ENCODE results near the gene IL1F10. TPM values are rescaled to one million over a fixed set of nuclear protein-coding genes. Genes with fewer than 3 reads are reported as not detected.

Gene IL1F10
- total and polyA plus RNA-seq, 10 of the 15 experiments (the other 5 are each of a cell fraction or from before 2014, with no cell fraction given), result not detected

DNA sequence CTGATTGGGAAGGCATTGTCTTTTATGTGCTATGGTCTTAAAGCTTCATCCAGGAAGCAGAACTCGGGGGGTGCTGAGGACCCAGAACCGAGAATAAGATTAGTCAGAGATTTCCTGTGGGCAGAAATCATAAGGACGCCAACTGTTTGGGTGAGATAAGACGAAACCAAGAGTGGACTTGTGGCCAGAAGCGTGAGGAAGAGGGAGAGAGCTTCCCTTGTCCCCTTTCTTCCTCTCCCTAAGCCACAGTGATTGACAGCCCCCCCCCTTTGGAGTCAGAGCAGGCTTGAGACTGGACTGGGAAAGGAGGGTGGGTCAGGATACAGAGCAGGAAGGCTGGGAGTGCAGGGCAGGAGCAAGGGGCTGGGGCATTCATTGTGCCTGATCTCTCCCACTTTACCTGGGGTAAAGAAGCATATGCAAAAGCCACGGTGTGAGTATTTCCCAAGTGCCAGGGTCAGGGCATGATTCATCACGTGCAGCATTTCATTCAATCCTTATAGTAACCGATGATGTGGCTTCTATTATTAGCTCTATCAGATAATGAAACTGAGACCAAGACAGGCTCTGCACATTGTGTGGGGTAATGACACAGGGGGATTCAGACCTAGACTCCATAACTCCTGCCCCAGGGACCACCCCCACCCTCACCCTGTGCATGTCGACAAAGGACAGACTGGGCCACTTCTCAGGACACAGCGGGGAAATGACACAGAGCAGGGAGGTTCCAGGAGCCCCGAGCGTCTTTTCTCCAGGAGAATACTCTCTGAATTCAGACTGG is 56.6 kb downstream of the IL1F10 start:
- peak; percentile 78 for ATAC-seq
- CTCF ChIA-PET, result interaction anchor here (1.2 to 4.2 kb wide), 2 partner anchors 13 to 48 kb away, joined by 3 to 28 read pairs; no protein-coding TSS in a partner anchor
- intact Hi-C loops (cut with micrococcal nuclease; ENCODE audit: unreplicated experiment), result no loop called here
- no TSS peak for BruUV-seq (replicated peaks)
- peaks cover 11% of the 10 kb centered on the region for H3K4me1 ChIP-seq (ENCODE audit: control insufficient read depth, insufficient read depth, low read length)
- H3K4me2 ChIP-seq (ENCODE audit: control insufficient read depth, insufficient read depth), result peak overlapping the region; percentile 84
- no peaks in the 10 kb centered on the region for H3K9me3 ChIP-seq (replicated peaks; ENCODE audit: control insufficient read depth, insufficient read depth, low read length)
- H3K27ac ChIP-seq (ENCODE audit: control insufficient read depth, insufficient read depth), result peak overlapping the region; percentile 6; the same call in 1 of the 2 replicates
- peak overlapping the region; percentile 16; the same call in 1 of the 2 replicates for H2AFZ ChIP-seq (ENCODE audit: control insufficient read depth, low read depth, low read length)
- H3K79me2 ChIP-seq (ENCODE audit: control insufficient read depth, insufficient read depth, low read length), result no peaks in the 10 kb centered on the region
- POLR2A ChIA-PET, result interaction anchor here (1.2 kb wide), 1 partner anchor 14 kb away, joined by 3 read pairs; no protein-coding TSS in a partner anchor
- in situ Hi-C loops (cut with MboI), result no loop called here
- H3K9ac ChIP-seq (ENCODE audit: control insufficient read depth, insufficient read depth, low read length), result no peak overlapping the region
- H3K36me3 ChIP-seq (ENCODE audit: control insufficient read depth in 2 of 2, insufficient read depth in 2 of 2, low read length in 1 of 2), result no peaks in the 10 kb centered on the region
- WGBS (ENCODE audit: insufficient coverage, insufficient replicate concordance, low lambda C conversion rate, missing lambda C conversion rate), result 14% methylated on average over 12 of the region's 12 CpGs
- H3K4me3 ChIP-seq, result peak overlapping the region; percentile 9; the same call in 1 of the 2 replicates
- FAIRE-seq, result no peak
- DNase-seq (ENCODE audit: low read depth, low spot score), result peak; percentile 38
- no peaks in the 10 kb centered on the region for H3K27me3 ChIP-seq (replicated peaks in 1 of 2; ENCODE audit: control insufficient read depth in 2 of 2, insufficient read depth in 2 of 2, low read length in 1 of 2)
- H4K20me1 ChIP-seq (ENCODE audit: control insufficient read depth, insufficient read depth), result no peaks in the 10 kb centered on the region
- RAD21 ChIA-PET (ENCODE audit: unreplicated experiment), result interaction anchor here (0.7 kb wide), 1 partner anchor 14 kb away, joined by 3 read pairs; no protein-coding TSS in a partner anchor
- SMC1A ChIA-PET (ENCODE audit: uncharacterized antibody, unreplicated experiment), result interaction anchor here (1.0 to 1.1 kb wide), 2 partner anchors 39 to 44 kb away, joined by 3 read pairs; no protein-coding TSS in a partner anchor
- TF ChIP-seq, protein P1, sequence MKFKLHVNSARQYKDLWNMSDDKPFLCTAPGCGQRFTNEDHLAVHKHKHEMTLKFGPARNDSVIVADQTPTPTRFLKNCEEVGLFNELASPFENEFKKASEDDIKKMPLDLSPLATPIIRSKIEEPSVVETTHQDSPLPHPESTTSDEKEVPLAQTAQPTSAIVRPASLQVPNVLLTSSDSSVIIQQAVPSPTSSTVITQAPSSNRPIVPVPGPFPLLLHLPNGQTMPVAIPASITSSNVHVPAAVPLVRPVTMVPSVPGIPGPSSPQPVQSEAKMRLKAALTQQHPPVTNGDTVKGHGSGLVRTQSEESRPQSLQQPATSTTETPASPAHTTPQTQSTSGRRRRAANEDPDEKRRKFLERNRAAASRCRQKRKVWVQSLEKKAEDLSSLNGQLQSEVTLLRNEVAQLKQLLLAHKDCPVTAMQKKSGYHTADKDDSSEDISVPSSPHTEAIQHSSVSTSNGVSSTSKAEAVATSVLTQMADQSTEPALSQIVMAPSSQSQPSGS (IDR thresholded peaks at IDR 0.05; ENCODE audit: low read length), result 0 out of 2 replicates have a peak, but pooled peaks have one; percentile 41
- peak; percentile 74 for TF ChIP-seq RFX5 (IDR thresholded peaks at IDR 0.05; ENCODE audit: low read depth, low read length)
- TF ChIP-seq ZSCAN29 (IDR thresholded peaks at IDR 0.05), result no peak
- TF ChIP-seq, protein P2, sequence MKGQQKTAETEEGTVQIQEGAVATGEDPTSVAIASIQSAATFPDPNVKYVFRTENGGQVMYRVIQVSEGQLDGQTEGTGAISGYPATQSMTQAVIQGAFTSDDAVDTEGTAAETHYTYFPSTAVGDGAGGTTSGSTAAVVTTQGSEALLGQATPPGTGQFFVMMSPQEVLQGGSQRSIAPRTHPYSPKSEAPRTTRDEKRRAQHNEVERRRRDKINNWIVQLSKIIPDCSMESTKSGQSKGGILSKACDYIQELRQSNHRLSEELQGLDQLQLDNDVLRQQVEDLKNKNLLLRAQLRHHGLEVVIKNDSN (IDR thresholded peaks at IDR 0.05; ENCODE audit: borderline replicate concordance, extremely low read length, insufficient read depth, low read depth, low read length), result peak; percentile 19
- TF ChIP-seq MYC (IDR thresholded peaks at IDR 0.05; ENCODE audit: insufficient read depth, insufficient read length, insufficient replicate concordance, low read length, severe bottlenecking), result no peak
- no peak for TF ChIP-seq GABPA (IDR thresholded peaks at IDR 0.05; ENCODE audit: low read depth)
- TF ChIP-seq, protein P3, sequence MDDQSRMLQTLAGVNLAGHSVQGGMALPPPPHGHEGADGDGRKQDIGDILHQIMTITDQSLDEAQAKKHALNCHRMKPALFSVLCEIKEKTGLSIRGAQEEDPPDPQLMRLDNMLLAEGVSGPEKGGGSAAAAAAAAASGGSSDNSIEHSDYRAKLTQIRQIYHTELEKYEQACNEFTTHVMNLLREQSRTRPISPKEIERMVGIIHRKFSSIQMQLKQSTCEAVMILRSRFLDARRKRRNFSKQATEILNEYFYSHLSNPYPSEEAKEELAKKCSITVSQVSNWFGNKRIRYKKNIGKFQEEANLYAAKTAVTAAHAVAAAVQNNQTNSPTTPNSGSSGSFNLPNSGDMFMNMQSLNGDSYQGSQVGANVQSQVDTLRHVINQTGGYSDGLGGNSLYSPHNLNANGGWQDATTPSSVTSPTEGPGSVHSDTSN (IDR thresholded peaks at IDR 0.05; ENCODE audit: insufficient replicate concordance, low read depth, low read length), result peak; percentile 70
- no peak for TF ChIP-seq STAT1 (conservative IDR thresholded peaks at IDR 0.05)
- TF ChIP-seq NFXL1 (IDR thresholded peaks at IDR 0.05; ENCODE audit: borderline replicate concordance), result no peak
- TF ChIP-seq SP1 (IDR thresholded peaks at IDR 0.05; ENCODE audit: low read depth, low read length), result no peak
- TF ChIP-seq IKZF2 (IDR thresholded peaks at IDR 0.05), result peak; percentile 59 to 71
- no peak for TF ChIP-seq TCF3 (IDR thresholded peaks at IDR 0.05; ENCODE audit: borderline replicate concordance, insufficient read depth, low read depth, low read length)
- peak in 1 of 2 experiments; percentile 97; a peak in 2 of 4 replicates for TF ChIP-seq ETV6 (conservative IDR thresholded peaks at IDR 0.05 in 1 of 2, IDR thresholded peaks at IDR 0.05 in 1 of 2; ENCODE audit: borderline replicate concordance in 1 of 2, low read depth in 1 of 2)
- TF ChIP-seq BCL11A (IDR thresholded peaks at IDR 0.05; ENCODE audit: low read depth, low read length), result 0 out of 2 replicates have a peak, but pooled peaks have one; percentile 43
- TF ChIP-seq FOXM1 (IDR thresholded peaks at IDR 0.05; ENCODE audit: low read depth, low read length), result 0 out of 2 replicates have a peak, but pooled peaks have one; percentile 30
- TF ChIP-seq SPI1 (IDR thresholded peaks at IDR 0.05; ENCODE audit: borderline replicate concordance, insufficient read depth, low read depth, low read length), result peak; percentile 42; the same call in 1 of the 2 replicates
- 0 out of 2 replicates have a peak, but pooled peaks have one; percentile 12 for TF ChIP-seq SMARCA5 (IDR thresholded peaks at IDR 0.05)
- peak; percentile 67; the same call in 1 of the 2 replicates for TF ChIP-seq NFIC (IDR thresholded peaks at IDR 0.05; ENCODE audit: low read depth, low read length)
- no peak for TF ChIP-seq TARDBP (IDR thresholded peaks at IDR 0.05; ENCODE audit: borderline replicate concordance)
